B cell (primary cell): Measurements from ENCODE around the gene TCERG1L. TPM values are rescaled to one million over a fixed set of nuclear protein-coding genes. Genes with fewer than 3 reads are reported as not detected.

Experiments used
- ATAC-seq: fragments of 200-7000 bp; cut with Tn5 transposase; one replicate; pipeline ENCODE4 v1.10.0; 2021; ENCODE audit warnings: low read depth, mild to moderate bottlenecking, moderate number of reproducible peaks, moderate library complexity
- CTCF ChIA-PET: fragments of 350-600 bp; sonication (Branson Sonifier 250); formaldehyde crosslinking; loops from one replicate; lab custom pipeline; 2021; ENCODE audit warnings: antibody characterized with exemption, inconsistent platforms; lab: Charles Lee
- POLR2A ChIA-PET: fragments of 350-600 bp; sonication (Branson Sonifier 250); formaldehyde crosslinking; loops from one replicate; lab custom pipeline; 2021; ENCODE audit warnings: antibody characterized with exemption; lab: Charles Lee
- DNase-seq: peaks from one replicate; pipeline ENCODE4 v3.0.0; 2013
- H2AFZ ChIP-seq: 2 replicates; pipeline ENCODE4 v1.6.1; 2012; ENCODE audit warnings: mild to moderate bottlenecking, low read depth, low read length; ENCODE audit not compliant: insufficient read depth, poor library complexity, severe bottlenecking
- H3K27ac ChIP-seq, 2 donors: 1 replicate in 1 of 2; 2 replicates in 1 of 2; pipeline ENCODE4 v1.5.1; 2012 to 2013; ENCODE audit warnings: low read length in 2 of 2, mild to moderate bottlenecking in 2 of 2, moderate library complexity in 1 of 2
- H3K27me3 ChIP-seq, 4 experiments: fragments of 200-600 bp in 1 of 4; sonication (generic) in 1 of 4; replicated peaks in 1 of 4; 1 replicate in 2 of 4; 2 replicates in 2 of 4; pipeline versions ENCODE4 v1.6.1 to v1.7.0; 2013 to 2016; ENCODE audit warnings: low read length in 3 of 4, mild to moderate bottlenecking in 2 of 4, mixed read lengths in 1 of 4, moderate library complexity in 1 of 4; ENCODE audit not compliant: insufficient read depth in 4 of 4, control insufficient read depth in 3 of 4; ENCODE audit errors: control extremely low read depth in 1 of 4
- H3K36me3 ChIP-seq, 2 experiments: replicated peaks in 1 of 2; 1 replicate in 1 of 2; 2 replicates in 1 of 2; pipeline versions ENCODE4 v1.6.1 to v1.7.1; 2013; ENCODE audit warnings: low read length in 1 of 2; ENCODE audit not compliant: insufficient read depth in 2 of 2, control insufficient read depth in 1 of 2; ENCODE audit errors: control extremely low read depth in 1 of 2, extremely low read depth in 1 of 2
- H3K4me1 ChIP-seq, 2 donors: fragments of 200-600 bp in 1 of 2; sonication (generic) in 1 of 2; 1 replicate in 1 of 2; 2 replicates in 1 of 2; pipeline versions ENCODE4 v1.5.1 to v1.6.1; 2013 to 2017; ENCODE audit warnings: low read length in 2 of 2; ENCODE audit not compliant: control insufficient read depth in 2 of 2, insufficient read depth in 2 of 2
- H3K4me2 ChIP-seq: replicated peaks from 2 replicates; pipeline ENCODE3; 2012; ENCODE audit warnings: mild to moderate bottlenecking, low read depth, low read length; ENCODE audit not compliant: poor library complexity, severe bottlenecking
- H3K4me3 ChIP-seq, 5 experiments: fragments of 200-600 bp in 1 of 5; sonication (generic) in 1 of 5; 1 replicate in 3 of 5; 2 replicates in 2 of 5; pipeline versions ENCODE4 v1.5.1 to v1.7.0; 2011 to 2016; ENCODE audit warnings: low read length in 4 of 5, mild to moderate bottlenecking in 4 of 5, low read depth in 2 of 5, control low read depth in 1 of 5, moderate library complexity in 1 of 5; ENCODE audit not compliant: insufficient read depth in 1 of 5; ENCODE audit errors: control extremely low read depth in 1 of 5, extremely low read depth in 1 of 5
- H3K79me2 ChIP-seq: fragments of 200-600 bp; sonication (generic); one replicate; pipeline ENCODE4 v1.6.0; 2016; ENCODE audit warnings: low read length; ENCODE audit not compliant: control insufficient read depth, insufficient read depth
- H3K9ac ChIP-seq: fragments of 200-600 bp; sonication (generic); 2 replicates; pipeline ENCODE4 v1.6.1; 2017; ENCODE audit warnings: mild to moderate bottlenecking, low read length, moderate library complexity
- H3K9me3 ChIP-seq, 3 donors: one replicate each; pipeline versions ENCODE4 v1.6.1 to v1.7.1; 2013; ENCODE audit warnings: low read length in 2 of 3; ENCODE audit not compliant: control insufficient read depth in 2 of 3, insufficient read depth in 1 of 3; ENCODE audit errors: control extremely low read depth in 1 of 3
- H4K20me1 ChIP-seq: 2 replicates; pipeline ENCODE4 v1.6.0; 2012; ENCODE audit warnings: mild to moderate bottlenecking, low read length; ENCODE audit not compliant: insufficient read depth, control insufficient read depth, poor library complexity, severe bottlenecking
- H3K27ac Mint-ChIP-seq: one replicate; pipeline ENCODE4 v1.8.0; 2021; ENCODE audit warnings: mixed read lengths
- H3K27me3 Mint-ChIP-seq: one replicate; pipeline ENCODE4 v1.8.0; 2021; ENCODE audit warnings: mixed read lengths
- H3K4me1 Mint-ChIP-seq: one replicate; pipeline ENCODE4 v1.8.0; 2021; ENCODE audit warnings: mixed read lengths
- H3K4me3 Mint-ChIP-seq: one replicate; pipeline ENCODE4 v1.8.0; 2021; ENCODE audit warnings: mixed read lengths
- H3K9me3 Mint-ChIP-seq: one replicate; pipeline ENCODE4 v1.8.0; 2022; ENCODE audit warnings: mixed read lengths; ENCODE audit not compliant: insufficient read depth
- EZH2 ChIP-seq: IDR thresholded peaks from 2 replicates; pipeline ENCODE4 v1.6.1; 2012; ENCODE audit warnings: borderline replicate concordance, low read depth, mild to moderate bottlenecking, moderate library complexity, low read length; ENCODE audit not compliant: insufficient read depth, poor library complexity, severe bottlenecking
- WGBS: methylation state at CpG from one replicate; pipeline ENCODE4 v1.1.5; 2013; ENCODE audit warnings: missing lambda C conversion rate; ENCODE audit not compliant: insufficient coverage; 5-methylcytosine and 5-hydroxymethylcytosine counted together
- intact Hi-C: fragments of 100-400 bp; cut with micrococcal nuclease; formaldehyde crosslinking; loops from one replicate; pipeline ENCODE4 v1.10.0; 2022
- polyA plus RNA-seq: library from polyadenylated mRNA; depleted of rRNA; stranded (reverse); fragments of >200 nt; gene quantifications from 2 replicates; pipeline ENCODE4 v1.2.3, GENCODE V29; 2012
- total RNA-seq, 2 donors: library from RNA; stranded (reverse); fragments of 120-200 nt in 1 of 2; gene quantifications; 1 replicate in 1 of 2; 2 replicates in 1 of 2; pipeline versions ENCODE4 v1.2.3 to v1.2.4, GENCODE V29; 2013 to 2022
- TF ChIP-seq, protein P1 (sequence below): fragments of 200-600 bp; IDR thresholded peaks from one replicate; pipeline ENCODE4 v1.8.0; 2022; ENCODE audit warnings: antibody characterized with exemption, mild to moderate bottlenecking

Gene TCERG1L
- total and polyA plus RNA-seq, 2 donors (not counting 1 experiment from before 2014, with no cell fraction given): 0.10 TPM; not detected in 1

DNA sequence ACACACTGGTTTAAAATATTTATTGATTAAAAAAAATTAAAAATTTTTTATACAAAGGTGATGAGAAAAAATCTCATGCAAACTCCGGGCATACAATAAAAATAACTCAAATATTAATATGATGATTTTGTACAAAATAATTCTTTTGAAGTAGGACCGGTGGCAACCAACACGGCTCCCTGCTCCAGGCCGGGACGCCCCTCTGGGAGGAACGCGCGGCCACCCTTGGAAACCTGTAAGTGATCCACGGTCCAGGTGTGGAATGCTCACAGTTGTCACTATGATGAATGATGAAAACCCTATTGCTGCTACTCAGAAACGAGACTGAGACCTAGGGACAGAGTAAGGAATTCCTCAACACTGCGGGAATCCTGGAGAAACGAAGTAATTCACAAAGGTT lies 219.1 kb downstream of the TCERG1L start:
- no peaks in the 10 kb centered on the region for H3K4me1 ChIP-seq
- ChIA-PET POLR2A (no interaction called here), CTCF (no interaction called here)
- no peaks in the 10 kb centered on the region for H3K79me2 ChIP-seq
- no peak for ATAC-seq
- H3K27ac ChIP-seq: no peak overlapping the region
- Mint-ChIP-seq H3K4me1 (no peaks in the 10 kb centered on the region), H3K27me3 (no peaks in the 10 kb centered on the region), H3K27ac (no peak overlapping the region), H3K9me3 (peaks cover 3% of the 10 kb centered on the region), H3K4me3 (no peak overlapping the region)
- WGBS: 92% methylated on average over 11 of the region's 12 CpGs
- peaks cover 0 to 36% (median 0%) of the 10 kb centered on the region in 3 donors for H3K9me3 ChIP-seq
- no peaks in the 10 kb centered on the region for H4K20me1 ChIP-seq
- DNase-seq: no peak
- H3K36me3 ChIP-seq: no peaks in the 10 kb centered on the region
- H3K4me3 ChIP-seq: no peak overlapping the region
- no peak overlapping the region for H3K9ac ChIP-seq
- H3K27me3 ChIP-seq: no peaks in the 10 kb centered on the region
- H2AFZ ChIP-seq: no peak overlapping the region
- intact Hi-C loops: no loop called here
- TF ChIP-seq EZH2: no peak
- TF ChIP-seq, protein P1, sequence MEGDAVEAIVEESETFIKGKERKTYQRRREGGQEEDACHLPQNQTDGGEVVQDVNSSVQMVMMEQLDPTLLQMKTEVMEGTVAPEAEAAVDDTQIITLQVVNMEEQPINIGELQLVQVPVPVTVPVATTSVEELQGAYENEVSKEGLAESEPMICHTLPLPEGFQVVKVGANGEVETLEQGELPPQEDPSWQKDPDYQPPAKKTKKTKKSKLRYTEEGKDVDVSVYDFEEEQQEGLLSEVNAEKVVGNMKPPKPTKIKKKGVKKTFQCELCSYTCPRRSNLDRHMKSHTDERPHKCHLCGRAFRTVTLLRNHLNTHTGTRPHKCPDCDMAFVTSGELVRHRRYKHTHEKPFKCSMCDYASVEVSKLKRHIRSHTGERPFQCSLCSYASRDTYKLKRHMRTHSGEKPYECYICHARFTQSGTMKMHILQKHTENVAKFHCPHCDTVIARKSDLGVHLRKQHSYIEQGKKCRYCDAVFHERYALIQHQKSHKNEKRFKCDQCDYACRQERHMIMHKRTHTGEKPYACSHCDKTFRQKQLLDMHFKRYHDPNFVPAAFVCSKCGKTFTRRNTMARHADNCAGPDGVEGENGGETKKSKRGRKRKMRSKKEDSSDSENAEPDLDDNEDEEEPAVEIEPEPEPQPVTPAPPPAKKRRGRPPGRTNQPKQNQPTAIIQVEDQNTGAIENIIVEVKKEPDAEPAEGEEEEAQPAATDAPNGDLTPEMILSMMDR: no peak
- H3K4me2 ChIP-seq: no peak overlapping the region

DNA sequence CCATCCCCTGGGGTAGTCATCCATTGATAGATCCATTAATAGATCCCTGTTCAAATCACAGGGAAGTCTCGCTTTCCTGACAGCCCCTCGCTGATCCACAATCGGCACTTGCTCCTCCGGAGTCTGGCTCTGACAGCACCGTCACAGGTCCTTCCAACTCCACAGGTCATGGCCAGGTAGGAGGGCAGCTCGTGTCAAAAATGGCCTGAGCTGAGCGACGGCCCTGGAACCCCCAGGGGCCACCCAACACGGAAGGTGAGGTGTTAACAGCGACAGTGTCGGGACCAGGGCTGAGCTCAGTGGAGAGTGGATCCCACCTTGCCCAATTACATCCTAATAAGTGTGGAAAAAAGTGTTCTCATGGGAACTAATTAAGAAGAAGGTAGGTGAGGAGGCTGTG lies 219.8 kb downstream of the TCERG1L start:
- 95% methylated on average over 11 of the region's 11 CpGs for whole genome bisulfite sequencing
- H3K27me3 ChIP-seq: no peaks in the 10 kb centered on the region
- no peaks in the 10 kb centered on the region for H3K36me3 ChIP-seq
- H3K27ac Mint-ChIP-seq: no peak overlapping the region
- TF ChIP-seq, protein P1: no peak
- no peak for TF ChIP-seq EZH2
- H3K9ac ChIP-seq: no peak overlapping the region
- no peak for ATAC-seq
- intact Hi-C loops: no loop called here
- no peaks in the 10 kb centered on the region for H3K27me3 Mint-ChIP-seq
- ChIA-PET POLR2A (no interaction called here), CTCF (no interaction called here)
- H3K4me1 ChIP-seq: no peaks in the 10 kb centered on the region
- no peaks in the 10 kb centered on the region for H3K4me1 Mint-ChIP-seq
- H3K4me3 ChIP-seq: no peak overlapping the region
- H3K4me3 Mint-ChIP-seq: no peak overlapping the region
- H3K9me3 Mint-ChIP-seq: peaks cover 3% of the 10 kb centered on the region
- no peak overlapping the region for H3K4me2 ChIP-seq
- no peak overlapping the region for H2AFZ ChIP-seq
- H3K79me2 ChIP-seq: no peaks in the 10 kb centered on the region
- no peaks in the 10 kb centered on the region for H4K20me1 ChIP-seq
- H3K9me3 ChIP-seq: peaks cover 0 to 39% (median 0%) of the 10 kb centered on the region in 3 donors
- H3K27ac ChIP-seq: no peak overlapping the region
- DNase-seq: no peak
